ENCODE measurements around the gene CCDC51. TPM values are rescaled to one million over a fixed set of nuclear protein-coding genes. Genes with fewer than 3 reads are reported as not detected.
"Not testable (repeated sequence)": the region's sequence is repeated elsewhere in the genome, so short reads cannot be mapped to it uniquely, and the experiment has no call there.

CCDC51 gene
- 1.4 TPM for total RNA-seq

- H3K4me1 ChIP-seq (ENCODE audit: insufficient read depth, low read length), result peaks cover 36% of the 10 kb centered on the region
- no peaks in the 10 kb centered on the region for H3K27me3 ChIP-seq (ENCODE audit: insufficient read depth, low read length)
- peak within 1 kb of the TSS; percentile 77 for H3K4me3 ChIP-seq (ENCODE audit: low read length)
- no peaks in the 10 kb centered on the region for H3K9me3 ChIP-seq (ENCODE audit: low read depth, low read length)
Measured at GRCh38 chr3:48439820-48440589, at the start of gene CCDC51, which contains the start of gene TMA7. CCDC51 (minus strand) TSS chr3:48440119; CDS start chr3:48435128, 4,991 bp downstream. TMA7 (plus strand) TSS chr3:48440257; CDS start chr3:48440297, 40 bp downstream.

DNA sequence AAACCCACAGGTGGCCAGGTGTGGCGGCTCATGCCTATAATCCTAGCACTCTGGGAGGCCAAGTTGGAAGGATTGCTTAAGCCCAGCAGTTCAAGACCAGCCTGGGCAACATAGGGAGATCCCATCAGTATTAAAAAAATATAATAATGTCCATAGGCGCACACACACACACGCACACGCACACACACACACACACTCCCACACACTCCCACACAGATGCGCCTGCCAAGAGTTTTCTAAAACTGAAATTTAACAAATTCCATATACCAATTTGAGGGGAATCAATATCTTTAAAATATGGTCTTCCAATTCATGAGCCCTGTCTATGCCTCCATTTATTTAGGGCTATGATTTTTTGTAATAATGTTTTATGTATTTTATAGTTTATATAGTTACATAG lies 47.0 kb upstream of the CCDC51 start:
- no peaks in the 10 kb centered on the region for H3K27me3 ChIP-seq (ENCODE audit: insufficient read depth, low read length)
- no peak overlapping the region for H3K4me3 ChIP-seq (ENCODE audit: low read length)
- no peaks in the 10 kb centered on the region for H3K4me1 ChIP-seq (ENCODE audit: insufficient read depth, low read length)
- no peaks in the 10 kb centered on the region for H3K9me3 ChIP-seq (ENCODE audit: low read depth, low read length)

- not testable (repeated sequence) for H3K9me3 ChIP-seq (ENCODE audit: low read depth, low read length); H3K4me3 ChIP-seq (ENCODE audit: low read length); H3K27me3 ChIP-seq (ENCODE audit: insufficient read depth, low read length)
- H3K4me1 ChIP-seq (ENCODE audit: insufficient read depth, low read length), result peaks cover 25% of the 10 kb centered on the region
Measured at GRCh38 chr3:48482822-48483221, 42.9 kb upstream of the CCDC51 start.

DNA sequence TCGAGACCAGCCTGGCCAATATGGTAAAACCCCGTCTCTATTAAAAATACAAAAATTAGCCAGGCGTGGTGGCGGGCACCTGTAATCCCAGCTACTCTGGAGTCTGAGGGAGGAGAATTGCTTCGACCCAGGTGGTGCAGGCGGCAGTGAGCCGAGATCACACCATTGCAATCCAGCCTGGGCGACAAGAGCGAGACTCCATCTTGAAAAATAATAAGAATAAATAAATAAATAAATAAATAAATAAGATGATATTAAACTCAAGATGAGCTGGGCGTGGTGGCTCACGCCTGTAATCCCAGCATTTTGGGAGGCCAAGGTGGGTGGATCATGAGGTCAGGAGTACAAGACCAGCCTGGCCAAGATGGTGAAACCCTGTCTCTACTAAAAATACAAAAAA lies 41.0 kb upstream of the CCDC51 start:
- H3K9me3 ChIP-seq (ENCODE audit: low read depth, low read length); H3K27me3 ChIP-seq (ENCODE audit: insufficient read depth, low read length); H3K4me3 ChIP-seq (ENCODE audit: low read length): not testable (repeated sequence)
- peaks cover 32% of the 10 kb centered on the region for H3K4me1 ChIP-seq (ENCODE audit: insufficient read depth, low read length)

- Histone ChIP-seq H3K4me3 (ENCODE audit: low read length) (peak overlapping the region; percentile 1), H3K27me3 (ENCODE audit: insufficient read depth, low read length) (no peaks in the 10 kb centered on the region), H3K9me3 (ENCODE audit: low read depth, low read length) (no peaks in the 10 kb centered on the region), H3K4me1 (ENCODE audit: insufficient read depth, low read length) (peaks cover 32% of the 10 kb centered on the region)
Measured at GRCh38 chr3:48478626-48479555, 39.0 kb upstream of the CCDC51 start.

GRCh38 chr3:48477959-48478520 lies 38.1 kb upstream of the CCDC51 start:
- H3K4me3 ChIP-seq (ENCODE audit: low read length), result no peak overlapping the region
- H3K4me1 ChIP-seq (ENCODE audit: insufficient read depth, low read length), result peaks cover 40% of the 10 kb centered on the region

GRCh38 chr3:48476426-48477053 lies 36.6 kb upstream of the CCDC51 start:
- Histone ChIP-seq H3K4me1 (ENCODE audit: insufficient read depth, low read length) (peaks cover 51% of the 10 kb centered on the region), H3K4me3 (ENCODE audit: low read length) (no peak overlapping the region), H3K27me3 (ENCODE audit: insufficient read depth, low read length) (no peaks in the 10 kb centered on the region), H3K9me3 (ENCODE audit: low read depth, low read length) (no peaks in the 10 kb centered on the region)

More at GRCh38 chr3:48477959-48478520, 38.1 kb upstream of the CCDC51 start:
- H3K27me3 ChIP-seq (ENCODE audit: insufficient read depth, low read length), result no peaks in the 10 kb centered on the region
- no peaks in the 10 kb centered on the region for H3K9me3 ChIP-seq (ENCODE audit: low read depth, low read length)

DNA sequence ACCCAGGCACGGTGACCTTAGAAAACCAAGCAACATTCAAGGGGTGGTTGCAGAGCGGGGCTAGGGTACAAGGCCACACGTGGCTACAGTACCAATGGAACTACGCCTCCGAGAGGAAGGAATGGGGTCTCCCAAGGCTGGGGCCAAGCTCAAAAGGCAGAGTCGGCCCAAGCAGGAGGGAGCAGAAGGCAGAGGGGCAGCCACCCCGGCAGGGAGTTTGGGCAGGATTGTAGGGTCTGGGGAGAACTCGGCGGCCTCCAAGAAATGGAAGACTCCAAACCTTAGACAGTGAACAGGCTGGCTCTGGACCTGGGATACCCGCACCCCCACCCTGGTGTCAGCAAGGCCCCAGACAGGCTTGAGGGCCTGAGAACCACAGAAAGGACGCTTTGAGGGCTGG lies 35.3 kb upstream of the CCDC51 start:
- Histone ChIP-seq H3K4me1 (ENCODE audit: insufficient read depth, low read length) (peaks cover 61% of the 10 kb centered on the region), H3K9me3 (ENCODE audit: low read depth, low read length) (no peaks in the 10 kb centered on the region), H3K4me3 (ENCODE audit: low read length) (no peak overlapping the region), H3K27me3 (ENCODE audit: insufficient read depth, low read length) (no peaks in the 10 kb centered on the region)

DNA sequence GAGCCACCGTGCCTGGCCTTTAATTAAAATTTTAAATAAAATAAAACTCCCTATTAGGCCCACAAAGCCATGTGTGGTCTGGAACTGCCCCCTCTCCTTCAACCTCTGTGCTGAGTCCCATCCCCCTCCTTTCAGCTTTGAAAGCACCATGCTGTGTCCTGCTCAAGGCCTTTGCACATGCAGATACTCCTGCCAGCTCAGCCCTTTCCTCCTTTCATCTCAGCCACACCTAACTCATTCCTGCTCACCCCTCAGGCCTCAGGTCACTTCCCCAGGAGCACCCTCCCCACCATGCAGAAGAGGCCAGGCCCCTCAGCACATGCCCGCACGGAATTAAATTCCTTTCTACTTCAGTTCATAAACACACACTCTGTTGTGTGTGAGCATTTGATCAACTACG lies 34.7 kb upstream of the CCDC51 start:
- no peaks in the 10 kb centered on the region for H3K27me3 ChIP-seq (ENCODE audit: insufficient read depth, low read length)
- no peak overlapping the region for H3K4me3 ChIP-seq (ENCODE audit: low read length)
- H3K4me1 ChIP-seq (ENCODE audit: insufficient read depth, low read length), result peaks cover 62% of the 10 kb centered on the region
- H3K9me3 ChIP-seq (ENCODE audit: low read depth, low read length), result no peaks in the 10 kb centered on the region

- H3K27me3 ChIP-seq (ENCODE audit: insufficient read depth, low read length); H3K4me3 ChIP-seq (ENCODE audit: low read length); H3K9me3 ChIP-seq (ENCODE audit: low read depth, low read length): not testable (repeated sequence)
- H3K4me1 ChIP-seq (ENCODE audit: insufficient read depth, low read length), result peaks cover 62% of the 10 kb centered on the region
Measured at GRCh38 chr3:48474031-48474430, 34.1 kb upstream of the CCDC51 start.

DNA sequence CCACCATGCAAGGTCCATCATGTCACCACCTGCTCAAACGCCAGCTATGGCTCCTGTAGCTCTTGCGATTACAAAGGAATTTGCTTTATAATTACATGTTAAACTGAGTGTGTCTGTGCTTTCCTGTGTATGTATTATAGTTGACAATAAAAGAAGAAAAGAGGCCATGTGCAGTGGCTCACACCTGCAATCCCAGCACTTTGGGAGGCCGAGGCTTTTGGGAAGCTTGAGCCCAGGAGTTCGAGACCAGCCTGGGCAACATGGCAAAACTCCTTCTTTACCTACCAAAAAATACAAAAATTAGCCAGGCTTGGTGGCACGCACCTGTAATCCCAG lies 33.7 kb upstream of the CCDC51 start:
- no peaks in the 10 kb centered on the region for H3K9me3 ChIP-seq (ENCODE audit: low read depth, low read length)
- H3K27me3 ChIP-seq (ENCODE audit: insufficient read depth, low read length), result no peaks in the 10 kb centered on the region
- H3K4me3 ChIP-seq (ENCODE audit: low read length), result no peak overlapping the region
- H3K4me1 ChIP-seq (ENCODE audit: insufficient read depth, low read length), result peaks cover 62% of the 10 kb centered on the region

GRCh38 chr3:48472923-48473616 lies 33.2 kb upstream of the CCDC51 start:
- Histone ChIP-seq H3K4me3 (ENCODE audit: low read length) (peak overlapping the region; percentile 81), H3K4me1 (ENCODE audit: insufficient read depth, low read length) (peaks cover 62% of the 10 kb centered on the region), H3K27me3 (ENCODE audit: insufficient read depth, low read length) (no peaks in the 10 kb centered on the region), H3K9me3 (ENCODE audit: low read depth, low read length) (no peaks in the 10 kb centered on the region)

DNA sequence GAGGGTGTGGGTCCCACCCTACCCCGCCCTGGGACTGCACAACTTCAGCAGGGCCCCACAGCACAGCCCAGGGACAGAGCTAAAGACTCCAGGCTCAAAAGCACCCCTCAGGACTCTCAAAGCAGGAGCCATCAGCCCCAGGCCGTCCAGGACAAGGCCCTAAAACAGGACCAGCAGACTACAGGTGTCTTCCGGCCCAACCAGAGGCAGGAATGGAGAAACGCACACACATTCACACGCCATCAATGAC lies 32.7 kb upstream of the CCDC51 start:
- H3K4me3 ChIP-seq (ENCODE audit: low read length), result peak overlapping the region; percentile 81
- H3K27me3 ChIP-seq (ENCODE audit: insufficient read depth, low read length), result no peaks in the 10 kb centered on the region
- H3K4me1 ChIP-seq (ENCODE audit: insufficient read depth, low read length), result peaks cover 62% of the 10 kb centered on the region
- H3K9me3 ChIP-seq (ENCODE audit: low read depth, low read length), result no peaks in the 10 kb centered on the region

DNA sequence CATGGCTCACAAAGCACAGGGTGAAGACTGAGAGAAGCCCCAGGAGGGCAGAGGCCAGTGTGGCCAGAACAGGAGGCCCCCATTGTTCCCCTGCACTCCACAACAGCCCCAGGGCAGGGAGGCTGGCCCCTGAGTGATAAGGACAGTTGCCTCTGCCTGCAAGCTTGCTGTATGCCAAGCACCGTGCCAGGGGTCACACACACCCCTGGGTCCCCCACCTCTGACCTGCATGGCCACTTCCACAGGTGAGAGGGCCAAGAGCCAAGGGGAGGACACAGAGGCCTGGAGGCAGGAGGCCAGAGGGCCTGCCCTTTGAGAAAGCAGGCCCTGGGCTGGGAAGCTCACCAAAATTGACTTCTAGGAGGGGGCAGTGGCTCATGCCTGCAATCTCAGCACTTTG lies 30.4 kb upstream of the CCDC51 start:
- Histone ChIP-seq H3K4me1 (ENCODE audit: insufficient read depth, low read length) (peaks cover 78% of the 10 kb centered on the region), H3K9me3 (ENCODE audit: low read depth, low read length) (no peaks in the 10 kb centered on the region), H3K4me3 (ENCODE audit: low read length) (no peak overlapping the region), H3K27me3 (ENCODE audit: insufficient read depth, low read length) (no peaks in the 10 kb centered on the region)

All from mononuclear cell (primary cell).